HG02870 (cell line): Measurements from ENCODE around the gene LIX1L.

Experiments
- ATAC-seq: cut with Tn5 transposase; IDR thresholded peaks from one replicate; pipeline ENCODE4 v1.9.1; 2021; ENCODE audit warnings: mild to moderate bottlenecking, moderate library complexity; ENCODE audit not compliant: unreplicated experiment

The LIX1L gene

DNA sequence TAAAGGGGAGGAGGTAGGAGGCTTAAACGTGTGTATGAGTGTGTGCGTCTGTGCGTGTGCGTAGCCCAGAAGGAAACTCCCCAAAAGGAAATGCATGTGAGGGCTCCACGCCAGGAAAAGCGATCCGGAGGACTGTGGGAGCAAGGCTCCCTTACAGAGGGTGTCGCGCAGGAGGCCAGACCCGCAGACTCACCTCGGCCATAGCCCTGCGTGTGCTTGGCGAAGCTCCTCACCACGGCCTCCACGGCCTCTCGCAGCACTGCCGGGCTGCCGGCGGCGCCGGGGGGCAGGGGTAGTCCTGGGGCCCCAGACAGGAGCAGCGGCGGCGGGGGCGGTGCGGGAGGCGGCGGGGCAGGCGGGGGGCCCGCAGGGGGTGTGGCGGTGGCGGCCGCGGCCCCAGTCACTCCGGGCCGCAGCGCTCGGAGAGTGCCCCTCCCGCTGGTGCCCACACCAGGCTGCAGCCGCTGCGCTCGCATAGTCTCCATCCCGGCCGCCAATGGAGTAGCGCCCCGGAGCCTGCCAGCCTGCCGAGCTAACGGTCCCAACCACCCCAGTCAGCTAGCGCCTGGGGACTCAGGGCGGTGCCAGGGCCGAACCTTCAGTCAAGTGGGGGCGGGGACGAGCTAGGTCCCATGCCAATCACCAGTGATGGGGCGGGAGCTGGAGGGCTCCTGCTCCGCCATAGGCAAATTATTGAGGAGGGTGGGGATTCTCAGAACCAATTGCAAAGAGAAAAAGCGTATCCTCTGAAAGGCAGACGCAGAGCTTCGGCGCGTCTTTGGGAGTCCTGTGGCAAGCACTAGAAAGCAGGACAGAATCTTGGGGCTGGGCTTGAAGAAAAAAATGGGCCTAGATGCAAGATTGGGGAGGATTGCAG, at the start of gene LIX1L:
Gene LIX1L, minus strand, starts transcription at position 575 of the 877 bp plus-strand sequence. Its CDS starts 90 bp downstream, at position 485.
- ATAC-seq: peak; percentile 89

DNA sequence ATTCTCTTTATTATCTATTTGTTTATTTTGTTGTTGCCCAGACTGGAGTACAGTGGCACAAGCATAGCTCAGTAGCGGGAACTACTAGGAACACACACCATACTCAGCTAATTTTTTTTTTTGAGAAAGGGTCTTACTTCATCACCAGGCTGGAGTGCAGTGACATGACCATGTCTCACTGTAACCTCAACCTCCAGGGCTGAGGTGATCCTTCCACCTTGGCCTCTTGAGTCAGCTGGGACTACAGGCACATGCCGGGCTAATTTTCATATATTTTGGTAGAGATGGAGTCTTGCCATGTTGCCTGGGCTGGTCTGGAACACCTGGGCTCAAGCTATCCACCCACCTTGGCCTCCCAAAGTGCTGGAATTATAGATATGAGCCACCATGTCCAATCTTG, 43.9 kb upstream of the LIX1L start:
- no peak for ATAC-seq

DNA sequence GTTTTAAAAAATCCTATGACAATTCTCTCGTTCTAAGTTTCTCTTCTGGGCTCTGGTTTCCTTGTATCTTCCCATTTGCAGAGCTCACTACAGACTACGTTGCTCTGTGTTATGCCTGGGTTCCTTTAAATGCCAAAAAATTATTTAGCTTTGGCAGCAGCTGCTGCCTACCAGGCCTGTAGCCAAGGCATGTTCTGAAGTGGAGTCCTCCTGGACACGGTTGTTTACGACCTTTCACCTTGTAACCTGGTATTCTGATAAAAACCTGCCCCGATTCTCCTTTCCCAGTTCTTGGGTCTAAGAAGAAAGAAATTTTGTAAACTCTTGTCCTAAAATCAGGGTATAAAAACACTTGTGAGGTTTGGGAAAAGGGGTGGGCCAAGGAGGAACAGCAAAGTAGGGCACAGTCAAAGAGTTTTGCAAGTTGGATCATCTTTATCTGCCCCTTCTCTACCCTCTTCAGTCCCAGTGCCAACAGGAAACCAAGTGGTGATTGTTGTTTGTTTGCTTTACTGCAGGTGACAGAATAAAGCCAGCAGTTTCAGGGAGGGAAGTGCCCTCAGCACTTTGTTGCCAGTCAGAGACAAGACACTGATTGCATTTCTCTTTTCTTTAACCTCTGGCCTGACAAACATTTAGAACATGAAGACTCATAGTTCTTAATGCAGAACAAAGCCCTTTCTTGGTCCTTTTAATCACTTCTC, 41.7 kb upstream of the LIX1L start:
- no peak for ATAC-seq

GRCh38 chr1:145997718-145998023, 39.9 kb upstream of the LIX1L start:
- ATAC-seq: no peak

- ATAC-seq: no peak
Observed at GRCh38 chr1:145997016-145997717, 39.4 kb upstream of the LIX1L start.

DNA sequence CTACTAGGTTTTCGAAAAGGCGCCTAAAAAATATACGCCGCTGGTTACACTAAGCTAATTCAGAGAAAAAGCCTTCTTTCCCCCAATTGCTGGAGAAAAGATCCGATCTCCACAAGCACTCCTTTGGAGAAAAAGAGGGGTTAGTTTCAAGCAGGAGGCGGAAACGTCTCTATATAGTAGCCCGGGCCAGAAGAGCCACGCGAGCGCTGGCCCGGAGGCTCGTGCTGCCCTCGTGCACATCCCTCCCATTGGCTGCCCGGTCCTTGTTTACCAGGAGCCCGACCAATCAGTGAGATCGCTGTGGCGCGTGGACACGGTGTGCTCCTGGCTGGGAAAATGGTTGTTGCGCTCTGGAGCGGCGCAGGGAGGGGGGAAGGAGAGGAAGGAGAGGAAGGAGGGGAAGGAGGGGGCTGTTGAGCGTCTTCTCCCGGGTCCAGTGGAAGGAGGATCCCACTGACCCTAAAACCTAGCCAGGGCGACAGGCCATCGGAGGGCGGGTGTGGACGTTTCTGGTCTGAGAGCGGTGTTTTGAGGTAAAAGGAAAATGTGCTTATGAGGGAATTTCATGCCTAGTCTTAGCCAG, 38.7 kb upstream of the LIX1L start, which contains the start of gene TXNIP:
Gene TXNIP, minus strand, starts transcription at position 147 of the 583 bp plus-strand sequence. CDS start 313 bp downstream, outside the sequence.
- peak; percentile 94 for ATAC-seq

DNA sequence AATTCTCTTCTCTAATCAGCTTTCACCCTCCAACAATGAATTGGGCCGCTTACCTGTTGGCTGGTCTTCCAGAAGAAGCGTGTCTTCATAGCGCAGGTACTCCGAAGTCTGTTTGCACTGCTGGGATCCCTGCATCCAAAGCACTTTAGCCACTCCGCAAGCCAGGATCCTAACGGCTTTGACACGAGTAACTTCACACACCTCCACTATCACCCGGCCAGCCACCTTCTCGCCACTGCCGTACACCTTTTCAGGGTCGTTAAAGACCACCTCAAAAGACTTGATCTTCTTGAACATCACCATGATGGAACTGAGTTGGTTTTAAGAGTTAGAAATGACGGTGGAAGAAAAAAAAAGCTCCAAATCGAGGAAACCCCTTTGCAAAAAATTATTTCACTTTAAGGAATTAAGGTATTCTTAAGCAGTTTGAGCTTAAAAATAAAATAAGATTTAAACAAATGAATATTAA, 38.2 kb upstream of the LIX1L start:
- ATAC-seq: no peak

DNA sequence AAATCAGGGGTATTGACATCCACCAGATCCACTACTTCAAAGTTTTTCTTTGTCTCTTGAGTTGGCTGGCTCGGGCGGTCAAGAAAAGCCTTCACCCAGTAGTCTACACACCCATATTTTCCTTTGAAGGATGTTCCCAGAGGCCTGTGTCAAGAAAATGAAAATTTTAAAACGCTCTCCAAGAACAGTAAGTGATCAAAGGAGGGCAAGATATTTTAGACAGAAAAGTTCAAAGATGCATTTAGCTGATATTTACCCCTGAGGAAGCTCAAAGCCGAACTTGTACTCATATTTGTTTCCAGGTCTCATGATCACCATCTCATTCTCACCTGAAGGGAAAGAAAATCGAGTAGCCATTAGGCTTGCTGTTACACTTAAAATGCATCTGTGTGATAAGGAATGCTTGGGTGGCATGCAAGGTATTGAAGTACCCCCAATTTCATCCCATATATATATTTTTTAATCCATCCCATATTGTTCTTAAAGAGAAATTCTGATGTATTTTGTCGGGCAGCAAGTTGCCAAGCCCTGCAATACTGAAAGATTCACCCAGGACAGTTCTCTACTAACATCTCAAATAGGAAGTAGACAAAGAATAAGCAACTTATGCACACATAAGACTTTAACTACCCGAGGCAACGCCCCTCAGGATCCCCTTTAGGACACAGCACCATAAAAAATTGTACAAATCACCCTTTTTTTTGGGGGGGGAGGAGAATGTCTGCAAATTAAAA, 37.5 kb upstream of the LIX1L start:
- no peak for ATAC-seq

DNA sequence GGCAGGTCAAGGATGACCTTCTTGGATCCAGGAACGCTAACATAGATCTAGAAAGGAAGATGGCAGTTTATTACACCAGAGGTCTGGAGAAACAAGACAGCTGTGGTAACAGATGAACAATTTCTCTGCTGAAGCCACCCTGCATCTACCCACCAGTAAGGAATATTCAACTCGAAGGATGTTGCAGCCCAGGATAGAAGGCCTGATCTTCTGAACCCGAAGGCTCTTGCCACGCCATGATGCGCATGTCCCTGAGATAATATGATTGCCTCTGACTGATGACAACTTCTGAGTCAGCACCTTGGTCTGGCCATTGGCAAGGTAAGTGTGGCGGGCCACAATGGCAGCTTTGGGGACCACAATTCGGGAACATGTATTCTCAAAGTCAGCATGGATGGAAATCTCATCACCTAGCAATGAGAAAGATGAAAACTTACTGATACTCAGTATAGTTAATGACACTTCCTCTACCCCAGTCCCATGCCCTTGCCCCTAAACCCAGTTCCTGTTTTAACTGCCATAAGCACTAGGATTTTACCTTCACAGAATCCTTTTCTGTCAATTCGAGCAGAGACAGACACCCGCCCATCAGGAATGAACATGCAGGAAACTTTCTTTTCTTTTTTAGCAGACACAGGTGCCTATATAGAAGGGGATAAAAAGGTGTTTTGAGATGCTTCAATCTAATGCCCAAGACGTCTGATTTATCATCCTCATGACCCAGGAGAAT, 36.7 kb upstream of the LIX1L start:
- no peak for ATAC-seq

GRCh38 chr1:145993618-145994390, 36.0 kb upstream of the LIX1L start:
- no peak for ATAC-seq

DNA sequence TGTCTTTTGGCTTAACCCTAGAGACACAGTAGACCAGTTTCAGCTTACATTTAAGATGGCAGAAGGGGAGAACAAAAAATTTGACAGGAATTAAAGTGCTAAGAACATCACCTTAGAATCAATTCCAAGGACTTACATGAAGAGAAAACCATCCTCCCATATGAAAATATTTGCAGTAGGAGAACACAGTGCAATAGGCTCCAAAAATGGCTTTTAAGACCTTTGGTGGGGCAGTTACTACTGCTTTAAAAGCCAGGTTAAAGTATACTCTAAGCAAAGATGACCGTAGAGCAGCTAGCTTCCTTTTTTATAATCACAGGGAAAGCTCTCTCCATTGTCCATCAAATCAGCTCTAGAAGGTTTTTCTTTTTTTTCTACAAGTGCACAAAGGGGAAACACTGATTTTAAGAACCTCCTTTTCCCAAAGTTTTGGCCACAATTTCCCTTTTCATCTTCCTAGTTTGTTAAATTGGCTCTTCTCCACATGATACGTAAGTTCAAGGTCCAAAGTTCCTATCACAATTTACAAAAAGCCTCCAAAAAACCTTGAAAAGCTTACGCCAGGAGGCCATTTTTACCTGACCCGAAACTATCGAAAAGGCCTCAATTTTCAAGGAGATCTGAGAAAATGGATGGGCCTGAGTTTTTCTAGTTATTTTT, 35.3 kb upstream of the LIX1L start:
- ATAC-seq: no peak

- ATAC-seq: no peak
Observed at GRCh38 chr1:145992502-145992936, 34.7 kb upstream of the LIX1L start.

- ATAC-seq: no peak
Observed at GRCh38 chr1:145991735-145992412, 34.1 kb upstream of the LIX1L start.

DNA sequence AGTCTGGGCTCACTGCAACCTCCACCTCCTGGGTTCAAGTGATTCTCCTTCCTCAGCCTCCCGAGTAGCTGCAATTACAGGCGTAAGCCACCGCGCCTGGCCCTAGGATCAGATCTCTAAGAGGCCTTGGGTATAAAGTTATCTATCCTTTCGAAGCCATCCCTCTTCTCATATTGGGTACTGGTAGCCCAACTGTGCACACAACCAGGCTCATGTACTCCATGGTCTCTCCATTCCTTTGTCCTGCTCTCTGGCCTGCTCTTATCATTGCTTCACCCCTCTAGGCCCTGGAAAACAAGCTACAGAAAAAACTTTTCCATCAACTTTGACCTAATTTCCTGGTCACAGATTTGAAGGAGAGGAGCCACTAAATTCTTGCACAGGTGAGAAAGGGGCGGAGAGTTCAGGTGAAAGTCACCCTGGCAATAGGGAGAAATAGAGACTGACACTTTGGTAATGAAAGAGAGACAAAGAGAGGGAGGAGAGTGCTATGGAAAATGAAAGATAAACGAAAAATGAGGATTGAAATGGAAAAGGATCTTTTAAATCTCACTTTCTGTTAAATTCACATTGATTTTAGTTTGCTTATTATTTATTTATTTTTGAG, 32.5 kb upstream of the LIX1L start:
- no peak for ATAC-seq

DNA sequence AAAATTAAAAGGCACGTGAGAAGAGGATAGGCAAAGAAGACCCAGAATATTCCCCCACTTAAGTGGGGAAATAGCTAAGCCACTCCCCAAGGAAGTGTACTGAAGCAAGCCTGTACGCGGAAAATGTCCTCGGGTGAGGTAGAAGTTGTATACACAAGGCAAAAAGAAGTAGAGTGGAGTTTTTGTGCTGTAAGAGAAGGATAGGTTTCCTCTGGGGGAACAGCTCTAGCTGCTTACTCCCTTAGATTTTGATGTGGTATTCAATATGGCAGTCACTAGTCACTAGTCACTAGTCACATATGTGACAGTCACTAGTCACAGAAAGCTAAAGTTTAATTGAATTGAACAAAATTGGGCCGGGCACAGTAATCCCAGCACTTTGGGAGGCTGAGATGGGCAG, 31.0 kb upstream of the LIX1L start:
- no peak for ATAC-seq

- no peak for ATAC-seq
Observed at GRCh38 chr1:145987926-145988325, 30.1 kb upstream of the LIX1L start.

DNA sequence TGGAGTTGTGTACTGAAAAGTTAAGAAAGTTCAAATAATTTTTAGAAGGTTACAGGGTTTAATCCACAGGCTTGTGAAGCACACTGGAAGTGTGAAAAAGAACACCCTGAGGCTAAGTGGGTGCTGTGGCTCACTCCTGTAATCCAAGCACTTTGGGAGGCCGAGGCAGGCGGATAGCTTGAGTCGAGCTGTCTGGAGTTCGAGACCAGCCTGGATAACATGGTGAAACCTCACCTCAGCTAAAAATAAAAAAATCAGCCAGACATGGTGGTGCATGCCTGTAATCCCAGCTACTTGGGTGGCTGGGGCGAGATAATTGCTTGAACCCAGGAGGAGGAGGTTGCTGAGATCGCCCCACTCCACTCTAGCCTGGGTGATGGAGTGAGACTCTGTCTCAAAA, 28.7 kb upstream of the LIX1L start:
- no peak for ATAC-seq
